ENCODE results near the gene HNF1B. TPM values are rescaled to one million over a fixed set of nuclear protein-coding genes. Genes with fewer than 3 reads are reported as not detected.

HNF1B gene
- total and polyA plus RNA-seq, 12 donors, result not detected

GRCh38 chr17:37754363-37754762 is 9.5 kb upstream of the HNF1B start:
- H3K27ac ChIP-seq, result no peak overlapping the region
- no peaks in the 10 kb centered on the region for H3K36me3 ChIP-seq
- no peak for ATAC-seq
- intact Hi-C loops (cut with DNase I), result loop anchor here in 1 of 10 donors (10.0 kb wide), 1 partner anchor 50 kb away; no protein-coding TSS in a partner anchor
- no peak for TF ChIP-seq CTCF (IDR thresholded peaks at IDR 0.05)
- no peak for DNase-seq
- no peaks in the 10 kb centered on the region for H3K4me1 ChIP-seq
- no peaks in the 10 kb centered on the region for H3K9me3 ChIP-seq
- H3K4me3 ChIP-seq, result no peak overlapping the region
- 85 to 88% methylated on average over 5 of the region's 5 CpGs for WGBS, 2 donors
- peaks cover 0 to 62% (median 41%) of the 10 kb centered on the region in 7 donors for H3K27me3 ChIP-seq

- intact Hi-C loops (cut with DNase I), result loop anchor here in 1 of 10 donors (10.0 kb wide), 1 partner anchor 48 kb away; no protein-coding TSS in a partner anchor
- Histone ChIP-seq H3K27me3 (peaks cover 0 to 62% (median 43%) of the 10 kb centered on the region in 7 donors), H3K27ac (no peak overlapping the region), H3K9me3 (no peaks in the 10 kb centered on the region), H3K4me1 (no peaks in the 10 kb centered on the region), H3K4me3 (no peak overlapping the region), H3K36me3 (no peaks in the 10 kb centered on the region)
- 80 to 84% methylated on average over 5 of the region's 5 CpGs for WGBS, 2 donors
- TF ChIP-seq CTCF (IDR thresholded peaks at IDR 0.05), result no peak
- DNase-seq (no peak), ATAC-seq (no peak)
Observed at GRCh38 chr17:37752482-37752881, 7.6 kb upstream of the HNF1B start.

GRCh38 chr17:37750768-37751475 is 6.1 kb upstream of the HNF1B start:
- WGBS, 2 donors, result 66 to 81% methylated on average over 10 of the region's 10 CpGs
- Histone ChIP-seq H3K36me3 (no peaks in the 10 kb centered on the region), H3K4me1 (no peaks in the 10 kb centered on the region), H3K4me3 (no peak overlapping the region), H3K27me3 (peaks cover 0 to 65% (median 52%) of the 10 kb centered on the region in 7 donors), H3K9me3 (no peaks in the 10 kb centered on the region), H3K27ac (no peak overlapping the region)
- DNase-seq, result no peak
- no peak for TF ChIP-seq CTCF (IDR thresholded peaks at IDR 0.05)
- intact Hi-C loops (cut with DNase I), result loop anchor here in 1 of 10 donors (10.0 kb wide), 1 partner anchor 46 kb away; no protein-coding TSS in a partner anchor
- ATAC-seq, result no peak

- Histone ChIP-seq H3K9me3 (no peaks in the 10 kb centered on the region), H3K4me1 (peaks cover 0 to 2% (median 0%) of the 10 kb centered on the region in 9 donors), H3K27me3 (peaks cover 0 to 71% (median 54%) of the 10 kb centered on the region in 7 donors), H3K27ac (no peak overlapping the region), H3K36me3 (no peaks in the 10 kb centered on the region), H3K4me3 (no peak overlapping the region)
- no peak for TF ChIP-seq CTCF (IDR thresholded peaks at IDR 0.05)
- 71 to 77% methylated on average over 5 of the region's 5 CpGs for WGBS, 2 donors
- intact Hi-C loops (cut with DNase I), result loop anchor here in 1 of 10 donors (10.0 kb wide), 1 partner anchor 45 kb away; no protein-coding TSS in a partner anchor
- ATAC-seq (no peak), DNase-seq (no peak)
Observed at GRCh38 chr17:37750292-37750691, 5.4 kb upstream of the HNF1B start.
